Stimulated activated naive B cell treated with anti-CD40 and anti-IgM and Interleukin-4, amounts not matched to agents 10 μg/mL and 1 μg/mL and 100 μg/mL, for 72 hours (primary cell): ENCODE data around the gene SPATA2.
A peak's percentile ranks its signal among the peaks of the same experiment; 100 is the strongest.

Experiments used
- ATAC-seq, 2 donors: fragments of 150-1000 bp; cut with Tn5 transposase; replicated peaks; 2 replicates each; pipeline ENCODE4 v1.10.0; 2021; ENCODE audit warnings: moderate library complexity in 1 of 2
- DNase-seq: peaks from one replicate; pipeline ENCODE4 v3.0.0; 2021
- H3K27ac Mint-ChIP-seq: one replicate; pipeline ENCODE4 v1.8.0; 2022; ENCODE audit warnings: mild to moderate bottlenecking, mixed read lengths
- H3K27me3 Mint-ChIP-seq, 2 donors: one replicate each; pipeline ENCODE4 v1.8.0; 2022; ENCODE audit warnings: mixed read lengths in 2 of 2
- H3K36me3 Mint-ChIP-seq, 2 donors: one replicate each; pipeline ENCODE4 v1.8.0; 2022; ENCODE audit warnings: mixed read lengths in 2 of 2, mild to moderate bottlenecking in 1 of 2
- H3K4me1 Mint-ChIP-seq, 2 donors: one replicate each; pipeline ENCODE4 v1.8.0; 2022; ENCODE audit warnings: mixed read lengths in 2 of 2, mild to moderate bottlenecking in 1 of 2
- H3K4me3 Mint-ChIP-seq, 2 donors: one replicate each; pipeline ENCODE4 v1.8.0; 2022; ENCODE audit warnings: mild to moderate bottlenecking in 2 of 2, mixed read lengths in 2 of 2, moderate library complexity in 1 of 2
- H3K9me3 Mint-ChIP-seq, 2 donors: one replicate each; pipeline ENCODE4 v1.8.0; 2022; ENCODE audit warnings: mixed read lengths in 2 of 2, mild to moderate bottlenecking in 1 of 2

Gene SPATA2

GRCh38 chr20:49941456-49941855 lies 26.1 kb upstream of the SPATA2 start:
- peaks cover 31 to 53% of the 10 kb centered on the region in 2 donors for H3K4me1 Mint-ChIP-seq
- H3K4me3 Mint-ChIP-seq: no peak overlapping the region
- peak overlapping the region; percentile 57 for H3K27ac Mint-ChIP-seq
- no peak for ATAC-seq
- H3K27me3 Mint-ChIP-seq: no peaks in the 10 kb centered on the region
- DNase-seq: no peak
- H3K36me3 Mint-ChIP-seq: peaks cover 22 to 44% of the 10 kb centered on the region in 2 donors
- H3K9me3 Mint-ChIP-seq: no peaks in the 10 kb centered on the region

- DNase-seq (no peak), ATAC-seq (no peak)
- Mint-ChIP-seq H3K27ac (peak overlapping the region; percentile 37), H3K27me3 (no peaks in the 10 kb centered on the region), H3K36me3 (peaks cover 15 to 33% of the 10 kb centered on the region in 2 donors), H3K9me3 (no peaks in the 10 kb centered on the region), H3K4me3 (peak overlapping the region; percentile 65 to 70), H3K4me1 (peaks cover 40 to 65% of the 10 kb centered on the region in 2 donors)
These were observed 23.1 kb upstream of the SPATA2 start for GRCh38 chr20:49938173-49939163.

GRCh38 chr20:49937027-49937929 lies 21.9 kb upstream of the SPATA2 start:
- ATAC-seq (peak in 1 of 2 donors; percentile 42), DNase-seq (no peak)
- H3K27ac Mint-ChIP-seq: peak overlapping the region; percentile 94
- H3K4me3 Mint-ChIP-seq: peak overlapping the region; percentile 94
- H3K27me3 Mint-ChIP-seq: no peaks in the 10 kb centered on the region
- H3K4me1 Mint-ChIP-seq: peaks cover 40 to 65% of the 10 kb centered on the region in 2 donors
- no peaks in the 10 kb centered on the region for H3K9me3 Mint-ChIP-seq
- H3K36me3 Mint-ChIP-seq: peaks cover 15 to 27% of the 10 kb centered on the region in 2 donors

GRCh38 chr20:49936153-49937026 lies 21.1 kb upstream of the SPATA2 start, which contains the start of gene RNF114:
TSS of gene RNF114 (plus strand) at chr20:49936397. CDS start at chr20:49936413, 16 bp downstream.
- Mint-ChIP-seq H3K4me3 (peak within 1 kb of the TSS; percentile 94), H3K36me3 (peaks cover 13 to 25% of the 10 kb centered on the region in 2 donors), H3K27me3 (no peaks in the 10 kb centered on the region), H3K27ac (peak within 1 kb of the TSS; percentile 94), H3K9me3 (no peaks in the 10 kb centered on the region), H3K4me1 (peaks cover 38 to 62% of the 10 kb centered on the region in 2 donors)
- ATAC-seq (peak; percentile 80 to 88), DNase-seq (peak; percentile 80)

- DNase-seq (no peak), ATAC-seq (peak; percentile 3 to 13)
- H3K9me3 Mint-ChIP-seq: no peaks in the 10 kb centered on the region
- no peaks in the 10 kb centered on the region for H3K27me3 Mint-ChIP-seq
- peaks cover 10 to 18% of the 10 kb centered on the region in 2 donors for H3K36me3 Mint-ChIP-seq
- H3K27ac Mint-ChIP-seq: peak overlapping the region; percentile 91
- H3K4me3 Mint-ChIP-seq: peak overlapping the region; percentile 94
- peaks cover 32 to 56% of the 10 kb centered on the region in 2 donors for H3K4me1 Mint-ChIP-seq
These were observed 20.4 kb upstream of the SPATA2 start for GRCh38 chr20:49935746-49936152.

GRCh38 chr20:49929142-49929494 lies 13.8 kb upstream of the SPATA2 start:
- Mint-ChIP-seq H3K27me3 (no peaks in the 10 kb centered on the region), H3K36me3 (no peaks in the 10 kb centered on the region), H3K9me3 (no peaks in the 10 kb centered on the region), H3K4me1 (peaks cover 4 to 10% of the 10 kb centered on the region in 2 donors), H3K27ac (no peak overlapping the region), H3K4me3 (no peak overlapping the region)
- DNase-seq (no peak), ATAC-seq (no peak)

- Mint-ChIP-seq H3K36me3 (no peaks in the 10 kb centered on the region), H3K27me3 (peaks cover 0 to 2% of the 10 kb centered on the region in 2 donors), H3K4me3 (no peak overlapping the region), H3K4me1 (peaks cover 0 to 7% of the 10 kb centered on the region in 2 donors), H3K27ac (peak overlapping the region; percentile 34), H3K9me3 (no peaks in the 10 kb centered on the region)
- DNase-seq (peak; percentile 43), ATAC-seq (peak; percentile 83)
These were observed 13.2 kb upstream of the SPATA2 start for GRCh38 chr20:49928411-49929141.

GRCh38 chr20:49925901-49926454 lies 10.6 kb upstream of the SPATA2 start:
- DNase-seq (no peak), ATAC-seq (no peak)
- Mint-ChIP-seq H3K36me3 (no peaks in the 10 kb centered on the region), H3K27me3 (peaks cover 0 to 9% of the 10 kb centered on the region in 2 donors), H3K9me3 (no peaks in the 10 kb centered on the region), H3K4me1 (peaks cover 0 to 7% of the 10 kb centered on the region in 2 donors), H3K4me3 (no peak overlapping the region), H3K27ac (no peak overlapping the region)

- no peak overlapping the region for H3K27ac Mint-ChIP-seq
- H3K4me1 Mint-ChIP-seq: peaks cover 0 to 7% of the 10 kb centered on the region in 2 donors
- H3K4me3 Mint-ChIP-seq: no peak overlapping the region
- peaks cover 0 to 9% of the 10 kb centered on the region in 2 donors for H3K27me3 Mint-ChIP-seq
- DNase-seq (no peak), ATAC-seq (no peak)
- H3K9me3 Mint-ChIP-seq: no peaks in the 10 kb centered on the region
- no peaks in the 10 kb centered on the region for H3K36me3 Mint-ChIP-seq
These were observed 8.9 kb upstream of the SPATA2 start for GRCh38 chr20:49924247-49924646.

GRCh38 chr20:49919461-49919860 lies 4.1 kb upstream of the SPATA2 start:
- DNase-seq (no peak), ATAC-seq (no peak)
- H3K9me3 Mint-ChIP-seq: no peaks in the 10 kb centered on the region
- H3K27ac Mint-ChIP-seq: no peak overlapping the region
- no peak overlapping the region for H3K4me3 Mint-ChIP-seq
- peaks cover 9 to 16% of the 10 kb centered on the region in 2 donors for H3K4me1 Mint-ChIP-seq
- H3K36me3 Mint-ChIP-seq: no peaks in the 10 kb centered on the region
- H3K27me3 Mint-ChIP-seq: peaks cover 0 to 9% of the 10 kb centered on the region in 2 donors

- DNase-seq (no peak), ATAC-seq (no peak)
- H3K27me3 Mint-ChIP-seq: peaks cover 0 to 9% of the 10 kb centered on the region in 2 donors
- no peak overlapping the region for H3K4me3 Mint-ChIP-seq
- H3K36me3 Mint-ChIP-seq: no peaks in the 10 kb centered on the region
- no peaks in the 10 kb centered on the region for H3K9me3 Mint-ChIP-seq
- H3K4me1 Mint-ChIP-seq: peaks cover 12 to 20% of the 10 kb centered on the region in 2 donors
- H3K27ac Mint-ChIP-seq: no peak overlapping the region
These were observed 3.7 kb upstream of the SPATA2 start for GRCh38 chr20:49919009-49919408.

GRCh38 chr20:49918446-49918845 lies 3.1 kb upstream of the SPATA2 start:
- Mint-ChIP-seq H3K27me3 (peaks cover 0 to 6% of the 10 kb centered on the region in 2 donors), H3K36me3 (no peaks in the 10 kb centered on the region), H3K4me1 (peaks cover 12 to 24% of the 10 kb centered on the region in 2 donors), H3K27ac (no peak overlapping the region), H3K4me3 (no peak overlapping the region), H3K9me3 (no peaks in the 10 kb centered on the region)
- no peak for ATAC-seq
- no peak for DNase-seq
